Body of pancreas (tissue), 4 donors: ENCODE measurements around the gene CSNK1G1. TPM values are rescaled to one million over a fixed set of nuclear protein-coding genes. Genes with fewer than 3 reads are reported as not detected.

ENCODE experiments used
- ATAC-seq: fragments of 150-250 bp; one replicate; pipeline ENCODE4 v1.9.1; 2016
- DNase-seq, 4 donors: peaks; one replicate each; pipeline ENCODE4 v3.0.0-alpha.2; 2019
- H3K27ac ChIP-seq, 4 donors: fragments of 200-600 bp; sonication (generic); 1 replicate in 3 of 4; 2 replicates in 1 of 4; pipeline versions ENCODE4 v1.5.1 to v1.6.1; 2016 to 2019; ENCODE audit warnings: mild to moderate bottlenecking in 1 of 4, mixed read lengths in 1 of 4, moderate library complexity in 1 of 4
- H3K27me3 ChIP-seq, 2 donors: fragments of 200-600 bp; sonication (generic); one replicate each; pipeline ENCODE4 v1.6.0; 2016; ENCODE audit warnings: mild to moderate bottlenecking in 1 of 2
- H3K36me3 ChIP-seq, 2 donors: fragments of 200-600 bp; sonication (generic); replicated peaks in 1 of 2; 2 replicates each; pipeline ENCODE4 v1.5.1; 2016; ENCODE audit warnings: low read depth in 2 of 2; ENCODE audit not compliant: insufficient read depth in 1 of 2
- H3K4me1 ChIP-seq: fragments of 200-600 bp; sonication (generic); one replicate; pipeline ENCODE4 v1.6.0; 2016
- H3K4me3 ChIP-seq, 2 donors: fragments of 200-600 bp; sonication (generic); 1 replicate in 1 of 2; 2 replicates in 1 of 2; pipeline ENCODE4 v1.5.1; 2016 to 2019
- H3K9me3 ChIP-seq, 3 donors: fragments of 200-600 bp; sonication (generic); 1 replicate in 2 of 3; 2 replicates in 1 of 3; pipeline ENCODE4 v1.5.1; 2016
- CTCF ChIP-seq, 7 experiments: fragments of 450-650 bp in 4 of 7; fragments of 200-600 bp in 3 of 7; sonication (generic) in 3 of 7; IDR thresholded peaks; one replicate each; pipeline ENCODE4 v1.5.1; 2016 to 2019; ENCODE audit warnings: antibody characterized with exemption in 7 of 7
- POLR2A ChIP-seq, 3 donors: fragments of 450-650 bp; IDR thresholded peaks; one replicate each; pipeline ENCODE4 v1.6.1; 2016; ENCODE audit warnings: antibody characterized with exemption in 3 of 3, mild to moderate bottlenecking in 2 of 3
- WGBS, 2 donors: methylation state at CpG; one replicate each; pipeline ENCODE4 v1.1.5; 2017; 5-methylcytosine and 5-hydroxymethylcytosine counted together
- intact Hi-C: fragments of 100-400 bp; cut with DNase I; formaldehyde crosslinking; loops from one replicate; pipeline ENCODE4 v1.15.1; 2023
- total RNA-seq, 2 donors: library from RNA; depleted of rRNA; stranded (reverse); fragments of >200 nt; gene quantifications; one replicate each; pipeline ENCODE4 v1.1.0, GENCODE V29; 2016

Gene CSNK1G1
- total RNA-seq, 2 donors from 2014 or later, result 6.7 to 13.8 TPM

GRCh38 chr15:64133623-64134344, 222.2 kb downstream of the CSNK1G1 start:
- ATAC-seq, result no peak

GRCh38 chr15:64132217-64132616, 223.8 kb downstream of the CSNK1G1 start:
- Histone ChIP-seq H3K27me3 (no peaks in the 10 kb centered on the region), H3K4me3 (no peak overlapping the region), H3K27ac (no peak overlapping the region), H3K4me1 (no peaks in the 10 kb centered on the region), H3K36me3 (peaks cover 12 to 59% of the 10 kb centered on the region in 2 donors), H3K9me3 (no peaks in the 10 kb centered on the region)
- 92 to 100% methylated on average over 3 to 4 of the region's 4 CpGs for WGBS, 2 donors
- intact Hi-C loops, result no loop called here
- no peak for TF ChIP-seq CTCF (IDR thresholded peaks at IDR 0.05)
- no peak for TF ChIP-seq POLR2A (IDR thresholded peaks at IDR 0.05)
- ATAC-seq (no peak), DNase-seq (no peak)

More at GRCh38 chr15:64133623-64134344, 222.2 kb downstream of the CSNK1G1 start:
- Histone ChIP-seq H3K27me3 (no peaks in the 10 kb centered on the region), H3K4me3 (no peak overlapping the region), H3K27ac (no peak overlapping the region), H3K9me3 (no peaks in the 10 kb centered on the region), H3K4me1 (no peaks in the 10 kb centered on the region), H3K36me3 (peaks cover 16 to 57% of the 10 kb centered on the region in 2 donors)
- DNase-seq, result no peak
- intact Hi-C loops, result no loop called here
- WGBS, 2 donors, result 91 to 95% methylated on average over 10 of the region's 10 CpGs
- TF ChIP-seq POLR2A (IDR thresholded peaks at IDR 0.05), result no peak
- no peak for TF ChIP-seq CTCF (IDR thresholded peaks at IDR 0.05)

GRCh38 chr15:64131547-64131946, 224.4 kb downstream of the CSNK1G1 start:
- 90 to 93% methylated on average over 7 of the region's 7 CpGs for WGBS, 2 donors
- H3K4me3 ChIP-seq, result no peak overlapping the region
- H3K9me3 ChIP-seq, result no peaks in the 10 kb centered on the region
- ATAC-seq (no peak), DNase-seq (no peak)
- TF ChIP-seq POLR2A (IDR thresholded peaks at IDR 0.05), result no peak
- TF ChIP-seq CTCF (IDR thresholded peaks at IDR 0.05), result no peak
- peaks cover 9 to 54% of the 10 kb centered on the region in 2 donors for H3K36me3 ChIP-seq
- H3K27ac ChIP-seq, result no peak overlapping the region
- intact Hi-C loops, result no loop called here
- H3K27me3 ChIP-seq, result no peaks in the 10 kb centered on the region
- H3K4me1 ChIP-seq, result no peaks in the 10 kb centered on the region

GRCh38 chr15:64130159-64130558, 225.8 kb downstream of the CSNK1G1 start:
- intact Hi-C loops, result no loop called here
- no peaks in the 10 kb centered on the region for H3K9me3 ChIP-seq
- H3K4me1 ChIP-seq, result no peaks in the 10 kb centered on the region
- no peak overlapping the region for H3K4me3 ChIP-seq
- WGBS, 2 donors, result 96 to 97% methylated on average over 3 of the region's 3 CpGs
- H3K27ac ChIP-seq, result no peak overlapping the region
- no peak for DNase-seq
- ATAC-seq, result no peak
- no peaks in the 10 kb centered on the region for H3K27me3 ChIP-seq
- TF ChIP-seq POLR2A (IDR thresholded peaks at IDR 0.05), result no peak
- no peak for TF ChIP-seq CTCF (IDR thresholded peaks at IDR 0.05)
- peaks cover 9 to 44% of the 10 kb centered on the region in 2 donors for H3K36me3 ChIP-seq
